ENCODE data around the gene PDE4D. TPM values are rescaled to one million over a fixed set of nuclear protein-coding genes. Genes with fewer than 3 reads are reported as not detected.
A peak's percentile ranks its signal among the peaks of the same experiment; 100 is the strongest.
"Not testable (repeated sequence)": the region's sequence is repeated elsewhere in the genome, so short reads cannot be mapped to it uniquely, and the experiment has no call there.

The PDE4D gene
- total RNA-seq, 2 experiments from 2014 or later, result 68.5 to 69.8 TPM

GRCh38 chr5:59766427-59767210 lies 126.9 kb downstream of the PDE4D start:
- Mint-ChIP-seq H3K27ac (no peak overlapping the region), H3K4me1 (peaks cover 8% of the 10 kb centered on the region), H3K9me3 (ENCODE audit: low read depth) (no peaks in the 10 kb centered on the region), H3K27me3 (peaks cover 30% of the 10 kb centered on the region), H3K36me3 (ENCODE audit: low read depth) (no peaks in the 10 kb centered on the region), H3K4me3 (peak overlapping the region; percentile 58)
- POLR2A ChIA-PET, result interaction anchor here (0.6 kb wide), 1 partner anchor 439 kb away, joined by 16 read pairs; no protein-coding TSS in a partner anchor
- CTCF ChIA-PET, result interaction anchor here (0.6 kb wide), 1 partner anchor 1305 kb away, joined by 3 read pairs; no protein-coding TSS in a partner anchor
- DNase-seq (no peak), ATAC-seq (no peak)
- intact Hi-C loops (cut with DNase I, micrococcal nuclease), result no loop called here

GRCh38 chr5:59765446-59765845 lies 128.1 kb downstream of the PDE4D start:
- peaks cover 8% of the 10 kb centered on the region for H3K4me1 Mint-ChIP-seq
- intact Hi-C loops (cut with DNase I, micrococcal nuclease), result no loop called here
- H3K36me3 Mint-ChIP-seq (ENCODE audit: low read depth), result no peaks in the 10 kb centered on the region
- H3K9me3 Mint-ChIP-seq (ENCODE audit: low read depth), result no peaks in the 10 kb centered on the region
- ChIA-PET CTCF (interaction anchor here (0.7 kb wide), 1 partner anchor 24 kb away, joined by 3 read pairs; no protein-coding TSS in a partner anchor), POLR2A (no interaction called here)
- H3K27ac Mint-ChIP-seq, result no peak overlapping the region
- no peak for DNase-seq
- no peak overlapping the region for H3K4me3 Mint-ChIP-seq
- H3K27me3 Mint-ChIP-seq, result peaks cover 30% of the 10 kb centered on the region
- no peak for ATAC-seq

- DNase-seq, result no peak
- H3K27ac Mint-ChIP-seq, result no peak overlapping the region
- H3K9me3 Mint-ChIP-seq (ENCODE audit: low read depth), result no peaks in the 10 kb centered on the region
- H3K4me3 Mint-ChIP-seq, result no peak overlapping the region
- H3K27me3 Mint-ChIP-seq, result peaks cover 24% of the 10 kb centered on the region
- ATAC-seq, result no peak
- H3K36me3 Mint-ChIP-seq (ENCODE audit: low read depth), result no peaks in the 10 kb centered on the region
- POLR2A ChIA-PET, result no interaction called here
- peaks cover 8% of the 10 kb centered on the region for H3K4me1 Mint-ChIP-seq
- CTCF ChIA-PET, result no interaction called here
- intact Hi-C loops (cut with DNase I, micrococcal nuclease), result no loop called here
Measured at GRCh38 chr5:59764361-59764760, 129.2 kb downstream of the PDE4D start.

GRCh38 chr5:59763541-59763940 lies 130.0 kb downstream of the PDE4D start:
- Mint-ChIP-seq H3K4me1 (peaks cover 7% of the 10 kb centered on the region), H3K36me3 (ENCODE audit: low read depth) (no peaks in the 10 kb centered on the region), H3K4me3 (no peak overlapping the region), H3K27me3 (peaks cover 20% of the 10 kb centered on the region), H3K9me3 (ENCODE audit: low read depth) (no peaks in the 10 kb centered on the region), H3K27ac (no peak overlapping the region)
- POLR2A ChIA-PET, result no interaction called here
- no peak for ATAC-seq
- CTCF ChIA-PET, result no interaction called here
- DNase-seq, result no peak
- intact Hi-C loops (cut with DNase I, micrococcal nuclease), result no loop called here

- DNase-seq; ATAC-seq; POLR2A ChIA-PET; H3K27ac Mint-ChIP-seq; H3K36me3 Mint-ChIP-seq (ENCODE audit: low read depth); H3K4me3 Mint-ChIP-seq; intact Hi-C loops (cut with DNase I, micrococcal nuclease); H3K4me1 Mint-ChIP-seq; CTCF ChIA-PET; H3K27me3 Mint-ChIP-seq; H3K9me3 Mint-ChIP-seq (ENCODE audit: low read depth): not testable (repeated sequence)
Measured at GRCh38 chr5:59762232-59762631, 131.3 kb downstream of the PDE4D start.

- no peaks in the 10 kb centered on the region for H3K4me1 Mint-ChIP-seq
- ATAC-seq (peak; percentile 95), DNase-seq (peak; percentile 62)
- intact Hi-C loops (cut with DNase I, micrococcal nuclease), result loop anchor here in 1 of 2 experiments (2.0 kb wide), 3 partner anchors 30 to 522 kb away; no protein-coding TSS in a partner anchor
- ChIA-PET POLR2A (interaction anchor here (0.6 kb wide), 1 partner anchor 151 kb away, joined by 3 read pairs; no protein-coding TSS in a partner anchor), CTCF (interaction anchor here (0.6 to 1.8 kb wide), 2 partner anchors 12 to 1574 kb away, joined by 3 read pairs; no protein-coding TSS in a partner anchor)
- no peaks in the 10 kb centered on the region for H3K36me3 Mint-ChIP-seq (ENCODE audit: low read depth)
- no peak overlapping the region for H3K27ac Mint-ChIP-seq
- H3K27me3 Mint-ChIP-seq, result peaks cover 2% of the 10 kb centered on the region
- H3K9me3 Mint-ChIP-seq (ENCODE audit: low read depth), result no peaks in the 10 kb centered on the region
- H3K4me3 Mint-ChIP-seq, result no peak overlapping the region
Measured at GRCh38 chr5:59760785-59761348, 132.7 kb downstream of the PDE4D start.

GRCh38 chr5:59759600-59760351 lies 133.8 kb downstream of the PDE4D start:
- H3K27ac Mint-ChIP-seq, result no peak overlapping the region

GRCh38 chr5:59758566-59758965 lies 135.0 kb downstream of the PDE4D start:
- no peak overlapping the region for H3K4me3 Mint-ChIP-seq
- H3K9me3 Mint-ChIP-seq (ENCODE audit: low read depth), result no peaks in the 10 kb centered on the region
- ATAC-seq (no peak), DNase-seq (no peak)
- CTCF ChIA-PET, result interaction anchor here (0.7 to 2.0 kb wide), 3 partner anchors 11 to 42 kb away, joined by 3 to 5 read pairs (median 3); no protein-coding TSS in a partner anchor
- no peaks in the 10 kb centered on the region for H3K36me3 Mint-ChIP-seq (ENCODE audit: low read depth)
- no peaks in the 10 kb centered on the region for H3K4me1 Mint-ChIP-seq
- H3K27ac Mint-ChIP-seq, result no peak overlapping the region
- intact Hi-C loops (cut with DNase I, micrococcal nuclease), result no loop called here
- POLR2A ChIA-PET, result no interaction called here
- no peaks in the 10 kb centered on the region for H3K27me3 Mint-ChIP-seq

More at GRCh38 chr5:59759600-59760351, 133.8 kb downstream of the PDE4D start:
- CTCF ChIA-PET, result interaction anchor here (0.7 to 1.8 kb wide), 2 partner anchors 11 to 41 kb away, joined by 3 read pairs; no protein-coding TSS in a partner anchor
- Mint-ChIP-seq H3K9me3 (ENCODE audit: low read depth) (no peaks in the 10 kb centered on the region), H3K27me3 (no peaks in the 10 kb centered on the region), H3K36me3 (ENCODE audit: low read depth) (no peaks in the 10 kb centered on the region), H3K4me3 (no peak overlapping the region), H3K4me1 (no peaks in the 10 kb centered on the region)
- DNase-seq (no peak), ATAC-seq (no peak)
- intact Hi-C loops (cut with DNase I, micrococcal nuclease), result loop anchor here in 1 of 2 experiments (2.0 kb wide), 3 partner anchors 31 to 521 kb away; no protein-coding TSS in a partner anchor
- POLR2A ChIA-PET, result no interaction called here

GRCh38 chr5:59757442-59757841 lies 136.1 kb downstream of the PDE4D start:
- POLR2A ChIA-PET, result no interaction called here
- H3K4me1 Mint-ChIP-seq, result no peaks in the 10 kb centered on the region

GRCh38 chr5:59756373-59757035 lies 137.0 kb downstream of the PDE4D start:
- ATAC-seq (no peak), DNase-seq (no peak)
- no peaks in the 10 kb centered on the region for H3K36me3 Mint-ChIP-seq (ENCODE audit: low read depth)
- CTCF ChIA-PET, result interaction anchor here (1.7 to 2.0 kb wide), 2 partner anchors 40 to 83 kb away, joined by 4 to 5 read pairs; no protein-coding TSS in a partner anchor
- H3K27ac Mint-ChIP-seq, result no peak overlapping the region
- POLR2A ChIA-PET, result no interaction called here
- H3K4me1 Mint-ChIP-seq, result no peaks in the 10 kb centered on the region
- no peaks in the 10 kb centered on the region for H3K9me3 Mint-ChIP-seq (ENCODE audit: low read depth)
- no peak overlapping the region for H3K4me3 Mint-ChIP-seq
- no peaks in the 10 kb centered on the region for H3K27me3 Mint-ChIP-seq
- intact Hi-C loops (cut with DNase I, micrococcal nuclease), result no loop called here

More at GRCh38 chr5:59757442-59757841, 136.1 kb downstream of the PDE4D start:
- intact Hi-C loops (cut with DNase I, micrococcal nuclease), result no loop called here
- CTCF ChIA-PET, result interaction anchor here (1.7 to 2.0 kb wide), 2 partner anchors 39 to 84 kb away, joined by 4 to 5 read pairs; no protein-coding TSS in a partner anchor
- H3K27ac Mint-ChIP-seq, result no peak overlapping the region
- H3K36me3 Mint-ChIP-seq (ENCODE audit: low read depth), result no peaks in the 10 kb centered on the region
- no peak for DNase-seq
- no peak for ATAC-seq
- H3K9me3 Mint-ChIP-seq (ENCODE audit: low read depth), result no peaks in the 10 kb centered on the region
- no peaks in the 10 kb centered on the region for H3K27me3 Mint-ChIP-seq
- H3K4me3 Mint-ChIP-seq, result no peak overlapping the region

- no peaks in the 10 kb centered on the region for H3K4me1 Mint-ChIP-seq
- ATAC-seq, result no peak
- no peak for DNase-seq
- H3K27ac Mint-ChIP-seq, result no peak overlapping the region
- CTCF ChIA-PET, result no interaction called here
- no peak overlapping the region for H3K4me3 Mint-ChIP-seq
- H3K27me3 Mint-ChIP-seq, result no peaks in the 10 kb centered on the region
- H3K9me3 Mint-ChIP-seq (ENCODE audit: low read depth), result no peaks in the 10 kb centered on the region
- POLR2A ChIA-PET, result no interaction called here
- intact Hi-C loops (cut with DNase I, micrococcal nuclease), result no loop called here
- no peaks in the 10 kb centered on the region for H3K36me3 Mint-ChIP-seq (ENCODE audit: low read depth)
Measured at GRCh38 chr5:59755476-59755875, 138.1 kb downstream of the PDE4D start.

Data from activated CD4-positive, alpha-beta T cell treated with anti-CD3 and anti-CD28 coated beads for 36 hours (primary cell).